ENCODE results near the gene LONP1.

- no peak for TF ChIP-seq CTCF (IDR thresholded peaks at IDR 0.05)
- no peak for TF ChIP-seq POLR2A (IDR thresholded peaks at IDR 0.05)
Observed at GRCh38 chr19:5646703-5647102, 73.2 kb downstream of the LONP1 start.

All from lower leg skin (tissue), 3 donors.